ENCODE data around the gene FASN. TPM values are rescaled to one million over a fixed set of nuclear protein-coding genes. Genes with fewer than 3 reads are reported as not detected.

The FASN gene
- total RNA-seq, 6 experiments from 2014 or later, result 108 to 138 (median 112) TPM

GRCh38 chr17:82059272-82060000, 38.6 kb downstream of the FASN start:
- Mint-ChIP-seq H3K27ac (no peak overlapping the region), H3K9me3 (no peaks in the 10 kb centered on the region), H3K4me3 (no peak overlapping the region), H3K36me3 (ENCODE audit: low read depth) (peaks cover 4% of the 10 kb centered on the region; the same call in 1 of the 2 replicates), H3K4me1 (ENCODE audit: low read depth) (no peaks in the 10 kb centered on the region), H3K27me3 (ENCODE audit: insufficient read depth) (peaks cover 5% of the 10 kb centered on the region; the same call in 1 of the 2 replicates)
- DNase-seq, result no peak
- TF ChIP-seq CTCF (IDR thresholded peaks at IDR 0.05), result no peak

- H3K4me3 Mint-ChIP-seq, result no peak overlapping the region
- no peak for TF ChIP-seq CTCF (IDR thresholded peaks at IDR 0.05)
- no peak for DNase-seq
- H3K27me3 Mint-ChIP-seq (ENCODE audit: insufficient read depth), result peaks cover 5% of the 10 kb centered on the region; the same call in 1 of the 2 replicates
- H3K9me3 Mint-ChIP-seq, result no peaks in the 10 kb centered on the region
- no peaks in the 10 kb centered on the region for H3K4me1 Mint-ChIP-seq (ENCODE audit: low read depth)
- peaks cover 4% of the 10 kb centered on the region; the same call in 1 of the 2 replicates for H3K36me3 Mint-ChIP-seq (ENCODE audit: low read depth)
- H3K27ac Mint-ChIP-seq, result no peak overlapping the region
Observed at GRCh38 chr17:82058855-82059249, 39.2 kb downstream of the FASN start.

GRCh38 chr17:82058230-82058854, 39.7 kb downstream of the FASN start:
- no peak for DNase-seq
- no peak overlapping the region for H3K4me3 Mint-ChIP-seq

GRCh38 chr17:82056729-82057621, 41.1 kb downstream of the FASN start:
- peaks cover 5% of the 10 kb centered on the region; the same call in 1 of the 2 replicates for H3K27me3 Mint-ChIP-seq (ENCODE audit: insufficient read depth)
- peaks cover 4% of the 10 kb centered on the region; the same call in 1 of the 2 replicates for H3K36me3 Mint-ChIP-seq (ENCODE audit: low read depth)
- no peak overlapping the region for H3K27ac Mint-ChIP-seq
- DNase-seq, result no peak
- H3K9me3 Mint-ChIP-seq, result no peaks in the 10 kb centered on the region
- TF ChIP-seq CTCF (IDR thresholded peaks at IDR 0.05), result no peak
- peaks cover 10% of the 10 kb centered on the region; the same call in 1 of the 2 replicates for H3K4me1 Mint-ChIP-seq (ENCODE audit: low read depth)
- H3K4me3 Mint-ChIP-seq, result no peak overlapping the region

More at GRCh38 chr17:82058230-82058854, 39.7 kb downstream of the FASN start:
- Mint-ChIP-seq H3K4me1 (ENCODE audit: low read depth) (peaks cover 2% of the 10 kb centered on the region; the same call in 1 of the 2 replicates), H3K36me3 (ENCODE audit: low read depth) (peaks cover 4% of the 10 kb centered on the region; the same call in 1 of the 2 replicates), H3K9me3 (no peaks in the 10 kb centered on the region), H3K27ac (no peak overlapping the region), H3K27me3 (ENCODE audit: insufficient read depth) (peaks cover 5% of the 10 kb centered on the region; the same call in 1 of the 2 replicates)
- no peak for TF ChIP-seq CTCF (IDR thresholded peaks at IDR 0.05)

All from HFFc6 (cell line).